HFFc6 (cell line): ENCODE results near the gene TRMT2A. TPM values are rescaled to one million over a fixed set of nuclear protein-coding genes. Genes with fewer than 3 reads are reported as not detected.

ENCODE experiments used
- DNase-seq: peaks from one replicate; pipeline ENCODE4 v3.0.0-alpha.2; 2018
- H3K27ac Mint-ChIP-seq: 2 replicates; pipeline ENCODE4 v1.8.0; 2020; ENCODE audit warnings: mild to moderate bottlenecking, mixed read lengths
- H3K27me3 Mint-ChIP-seq: 2 replicates; pipeline ENCODE4 v1.8.0; 2021; ENCODE audit warnings: mild to moderate bottlenecking, moderate library complexity, mixed read lengths; ENCODE audit not compliant: insufficient read depth
- H3K36me3 Mint-ChIP-seq: 2 replicates; pipeline ENCODE4 v1.8.0; 2021; ENCODE audit warnings: low read depth, mixed read lengths
- H3K4me1 Mint-ChIP-seq: 2 replicates; pipeline ENCODE4 v1.8.0; 2020; ENCODE audit warnings: low read depth, mixed read lengths
- H3K4me3 Mint-ChIP-seq: 2 replicates; pipeline ENCODE4 v1.8.0; 2020; ENCODE audit warnings: mild to moderate bottlenecking, moderate library complexity, mixed read lengths
- H3K9me3 Mint-ChIP-seq: 2 replicates; pipeline ENCODE4 v1.8.0; 2020; ENCODE audit warnings: mild to moderate bottlenecking, mixed read lengths
- total RNA-seq, 6 experiments: library from RNA; stranded (reverse); fragmentation: NEBNext Ultra II Directional; extraction: Animal tissue kit (Norgen Biotek cat#: 25700); gene quantifications; 2 replicates in 1 of 6; 3 replicates in 5 of 6; pipeline ENCODE4 v1.2.3, GENCODE V29; 2021
- TF ChIP-seq, protein P1 (sequence below): fragments of 200-600 bp; sonication (generic); IDR thresholded peaks from 2 replicates; pipeline ENCODE4 v1.5.0; 2021; ENCODE audit warnings: antibody characterized with exemption, mild to moderate bottlenecking

The TRMT2A gene
- total RNA-seq, 6 experiments from 2014 or later: 31.1 to 44.9 (median 38.5) TPM

DNA sequence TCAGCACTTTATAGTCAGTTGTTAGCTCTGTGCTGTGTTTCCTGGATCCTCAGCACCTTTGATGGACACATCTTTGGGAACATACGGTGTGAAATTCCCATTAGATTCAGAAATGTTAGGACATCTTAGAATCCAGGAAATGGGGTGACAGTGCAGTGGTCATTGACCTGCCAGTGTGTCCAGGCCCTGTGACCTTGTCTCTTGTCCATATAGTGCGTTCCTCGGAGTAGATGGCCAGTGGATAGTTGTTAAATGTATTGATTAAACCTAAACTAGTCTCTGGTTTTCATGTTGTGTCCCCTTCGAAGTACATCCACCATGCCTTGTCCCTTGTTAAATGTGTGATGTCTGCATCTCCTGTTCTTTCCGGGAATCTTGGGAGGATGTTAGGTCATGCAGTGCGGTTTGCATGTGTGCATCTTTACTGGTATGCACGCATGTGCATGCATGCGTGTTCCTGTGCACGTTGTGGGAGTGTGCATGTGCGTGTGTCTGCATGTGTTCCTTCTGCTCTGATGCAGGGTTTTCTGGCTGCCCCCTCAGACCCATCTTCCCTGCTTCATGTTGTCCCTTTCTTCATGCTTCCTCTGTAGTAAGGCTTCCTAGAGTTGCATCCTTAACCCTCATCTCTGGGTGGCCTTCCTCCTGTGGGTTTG is 33.0 kb downstream of the TRMT2A start:
- H3K9me3 Mint-ChIP-seq: no peaks in the 10 kb centered on the region
- peaks cover 29% of the 10 kb centered on the region for H3K36me3 Mint-ChIP-seq
- TF ChIP-seq, protein P1, sequence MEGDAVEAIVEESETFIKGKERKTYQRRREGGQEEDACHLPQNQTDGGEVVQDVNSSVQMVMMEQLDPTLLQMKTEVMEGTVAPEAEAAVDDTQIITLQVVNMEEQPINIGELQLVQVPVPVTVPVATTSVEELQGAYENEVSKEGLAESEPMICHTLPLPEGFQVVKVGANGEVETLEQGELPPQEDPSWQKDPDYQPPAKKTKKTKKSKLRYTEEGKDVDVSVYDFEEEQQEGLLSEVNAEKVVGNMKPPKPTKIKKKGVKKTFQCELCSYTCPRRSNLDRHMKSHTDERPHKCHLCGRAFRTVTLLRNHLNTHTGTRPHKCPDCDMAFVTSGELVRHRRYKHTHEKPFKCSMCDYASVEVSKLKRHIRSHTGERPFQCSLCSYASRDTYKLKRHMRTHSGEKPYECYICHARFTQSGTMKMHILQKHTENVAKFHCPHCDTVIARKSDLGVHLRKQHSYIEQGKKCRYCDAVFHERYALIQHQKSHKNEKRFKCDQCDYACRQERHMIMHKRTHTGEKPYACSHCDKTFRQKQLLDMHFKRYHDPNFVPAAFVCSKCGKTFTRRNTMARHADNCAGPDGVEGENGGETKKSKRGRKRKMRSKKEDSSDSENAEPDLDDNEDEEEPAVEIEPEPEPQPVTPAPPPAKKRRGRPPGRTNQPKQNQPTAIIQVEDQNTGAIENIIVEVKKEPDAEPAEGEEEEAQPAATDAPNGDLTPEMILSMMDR: no peak
- no peak overlapping the region; the same call in 1 of the 2 replicates for H3K4me3 Mint-ChIP-seq
- peak overlapping the region; percentile 45 for H3K27ac Mint-ChIP-seq
- peaks cover 2% of the 10 kb centered on the region for H3K27me3 Mint-ChIP-seq
- no peak for DNase-seq
- H3K4me1 Mint-ChIP-seq: peaks cover 42% of the 10 kb centered on the region

DNA sequence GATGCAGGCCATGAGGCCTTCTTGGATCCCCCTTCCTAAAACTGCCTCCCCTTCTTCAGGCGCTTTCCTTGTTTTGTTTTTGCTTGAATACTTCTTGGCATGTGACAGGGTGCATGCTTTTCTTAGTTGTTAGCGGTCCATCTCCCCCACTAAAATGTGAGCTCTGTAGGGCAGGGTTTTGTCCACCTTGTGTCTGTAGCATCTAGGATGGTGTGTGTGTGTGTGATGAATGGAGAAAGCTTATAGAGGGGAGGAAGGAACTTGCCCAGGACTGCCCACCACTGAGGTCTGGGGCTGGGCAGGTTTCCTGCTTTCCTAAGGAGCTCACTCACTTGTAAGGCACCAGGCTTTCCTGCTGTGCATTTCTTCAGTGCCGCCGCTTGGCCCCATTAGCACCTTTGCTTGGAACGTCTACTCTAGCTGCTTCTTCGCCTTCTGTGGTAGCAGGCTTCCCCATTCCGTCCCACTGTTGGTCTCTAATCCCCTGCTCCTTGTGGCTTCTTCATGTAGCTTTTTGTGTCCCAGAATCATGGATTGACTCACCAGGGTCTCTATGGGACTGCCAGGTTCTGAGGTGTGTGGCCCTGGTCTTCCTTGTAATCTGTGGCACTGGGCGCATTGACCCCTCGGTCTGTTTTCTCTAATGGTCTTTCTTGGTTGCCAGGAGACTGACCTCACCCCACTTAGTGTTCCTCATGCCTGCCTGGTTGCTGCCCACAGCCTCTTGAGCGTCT is 33.7 kb downstream of the TRMT2A start:
- Mint-ChIP-seq H3K4me3 (peak overlapping the region; percentile 23), H3K4me1 (peaks cover 41% of the 10 kb centered on the region), H3K27ac (peak overlapping the region; percentile 45), H3K36me3 (peaks cover 29% of the 10 kb centered on the region), H3K27me3 (peaks cover 3% of the 10 kb centered on the region), H3K9me3 (no peaks in the 10 kb centered on the region)
- DNase-seq: no peak
- TF ChIP-seq, protein P1: no peak

DNA sequence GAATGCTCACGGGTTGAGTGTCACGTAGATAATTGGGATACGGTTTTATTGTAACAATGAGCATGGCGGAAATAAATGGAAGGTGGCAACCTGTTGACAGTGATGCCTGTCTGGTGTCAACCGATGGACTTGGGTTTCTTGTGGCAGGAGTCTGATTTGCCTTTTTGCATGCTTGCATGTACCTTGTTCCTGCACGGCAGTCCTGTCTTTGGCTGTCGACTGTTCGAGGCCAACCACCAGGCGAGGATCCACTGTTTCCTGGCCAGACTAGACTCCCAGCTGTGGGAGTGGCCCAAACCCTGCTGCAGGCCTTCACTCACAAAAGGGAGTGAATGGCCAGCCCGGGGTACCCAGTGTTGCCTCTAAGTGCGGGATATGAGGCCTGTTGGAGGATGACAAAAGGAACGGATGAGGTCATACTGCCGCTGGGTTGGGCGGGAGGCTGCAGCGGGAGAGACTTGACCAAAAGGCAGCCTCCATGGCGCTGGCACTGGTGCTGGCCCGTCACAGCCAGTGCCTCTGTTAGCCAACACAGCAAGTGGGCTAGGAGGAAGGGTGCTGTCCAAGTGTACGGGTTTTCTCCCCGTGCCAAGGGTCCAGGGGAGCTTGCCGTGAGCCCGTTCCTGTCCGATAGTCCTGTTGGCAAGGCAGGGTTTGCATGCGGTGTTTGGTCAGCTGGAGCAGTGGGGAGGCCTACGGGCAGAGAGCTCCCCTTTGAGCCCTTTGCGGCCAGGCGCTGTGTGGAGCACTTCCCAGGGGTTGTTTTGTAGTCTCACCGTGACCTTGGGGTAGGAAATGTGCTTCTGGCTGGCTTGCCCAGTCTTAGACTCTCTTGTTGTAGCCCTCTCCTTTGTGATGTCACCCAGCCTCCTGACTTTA is 36.0 kb downstream of the TRMT2A start:
- Mint-ChIP-seq H3K9me3 (no peaks in the 10 kb centered on the region), H3K4me1 (peaks cover 41% of the 10 kb centered on the region), H3K27me3 (peaks cover 3% of the 10 kb centered on the region; the same call in 1 of the 2 replicates), H3K27ac (peak overlapping the region; percentile 97), H3K4me3 (peak overlapping the region; percentile 98), H3K36me3 (peaks cover 9% of the 10 kb centered on the region; the same call in 1 of the 2 replicates)
- DNase-seq: peak; percentile 64
- TF ChIP-seq, protein P1: no peak

DNA sequence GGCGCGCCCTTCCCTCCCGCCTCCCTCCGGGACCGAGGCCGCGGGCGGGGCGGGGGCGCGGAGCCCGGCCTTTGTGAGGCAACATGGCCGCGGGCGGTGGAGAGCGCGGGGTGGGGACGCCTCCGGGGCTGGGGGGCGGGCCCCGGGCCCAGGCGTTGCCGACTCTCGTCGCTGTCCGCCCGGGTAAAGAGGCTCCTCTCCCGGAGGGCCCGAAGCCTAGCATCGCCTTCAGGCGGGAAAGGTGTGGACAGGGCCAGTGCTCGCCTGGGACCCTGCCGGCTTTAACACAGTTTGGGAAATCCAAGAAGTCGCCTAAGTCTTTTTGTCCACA is 36.6 kb downstream of the TRMT2A start:
- Mint-ChIP-seq H3K4me3 (peak overlapping the region; percentile 98), H3K36me3 (peaks cover 7% of the 10 kb centered on the region; the same call in 1 of the 2 replicates), H3K27me3 (peaks cover 3% of the 10 kb centered on the region; the same call in 1 of the 2 replicates), H3K27ac (peak overlapping the region; percentile 97), H3K9me3 (no peaks in the 10 kb centered on the region), H3K4me1 (peaks cover 41% of the 10 kb centered on the region)
- TF ChIP-seq, protein P1: no peak
- DNase-seq: peak; percentile 36

DNA sequence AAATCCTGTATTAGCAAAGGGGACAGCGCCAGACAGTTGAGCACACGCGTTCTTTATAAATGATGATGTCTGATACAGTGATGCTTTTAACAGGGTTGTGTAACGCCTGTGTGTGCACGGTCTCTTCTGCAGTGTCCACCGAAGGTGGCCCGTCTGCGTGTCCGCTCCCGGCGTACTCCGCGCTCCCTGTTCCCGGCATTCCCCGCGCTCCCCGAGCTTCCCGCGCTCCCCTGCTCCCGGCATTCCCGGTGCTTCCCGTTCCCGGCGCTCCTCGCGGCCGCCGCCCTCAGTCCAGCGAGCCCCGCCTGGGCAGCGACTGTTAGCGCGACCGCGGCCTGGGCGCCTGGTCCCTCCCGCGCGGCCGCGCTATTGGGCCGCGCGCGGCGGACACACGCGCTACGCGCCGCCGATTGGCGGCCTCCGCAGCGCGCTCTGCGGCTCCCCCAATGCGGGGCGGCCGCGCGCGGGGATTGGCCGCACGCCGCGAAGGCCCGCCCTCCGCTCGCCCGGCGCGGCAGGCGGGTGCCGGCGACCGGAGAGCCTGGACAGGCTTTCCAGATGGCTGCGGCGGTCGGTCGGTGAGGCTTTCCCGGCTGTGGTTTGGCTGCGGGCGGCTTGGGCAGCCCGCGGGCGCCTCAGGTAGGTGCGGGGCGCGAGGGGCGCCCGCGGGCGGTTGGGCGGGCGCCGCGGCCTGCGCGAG is 37.1 kb downstream of the TRMT2A start, which contains the start of gene DGCR8:
Gene DGCR8, plus strand, starts transcription at position 497 of the 700 bp plus-strand sequence. CDS start 5,723 bp downstream, outside the sequence.
- Mint-ChIP-seq H3K9me3 (no peaks in the 10 kb centered on the region), H3K27me3 (peaks cover 3% of the 10 kb centered on the region; the same call in 1 of the 2 replicates), H3K36me3 (peaks cover 5% of the 10 kb centered on the region; the same call in 1 of the 2 replicates), H3K27ac (peak within 1 kb of the TSS; percentile 97), H3K4me1 (peaks cover 41% of the 10 kb centered on the region), H3K4me3 (peak within 1 kb of the TSS; percentile 98)
- TF ChIP-seq, protein P1: no peak
- DNase-seq: peak; percentile 89
